Left ventricle myocardium inferior (tissue), 1 donor: ENCODE measurements around the gene TRPM2. TPM values are rescaled to one million over a fixed set of nuclear protein-coding genes. Genes with fewer than 3 reads are reported as not detected.

ENCODE experiments used
- DNase-seq: peaks from one replicate; pipeline ENCODE4 v3.0.0-alpha.2; 2020
- H3K27ac ChIP-seq: fragments of 200-600 bp; replicated peaks from 2 replicates; pipeline ENCODE4 v1.8.0; 2021
- H3K27me3 ChIP-seq: fragments of 200-600 bp; 2 replicates; pipeline ENCODE4 v1.8.0; 2021; ENCODE audit warnings: low read depth
- H3K36me3 ChIP-seq: fragments of 200-600 bp; 2 replicates; pipeline ENCODE4 v1.8.0; 2021
- H3K4me1 ChIP-seq: fragments of 200-600 bp; 2 replicates; pipeline ENCODE4 v1.8.0; 2021
- H3K4me3 ChIP-seq: fragments of 200-600 bp; 2 replicates; pipeline ENCODE4 v1.8.0; 2021; ENCODE audit warnings: mild to moderate bottlenecking, moderate library complexity
- H3K9me3 ChIP-seq: fragments of 200-600 bp; replicated peaks from 2 replicates; pipeline ENCODE4 v1.8.0; 2021
- CTCF ChIP-seq: fragments of 200-600 bp; IDR thresholded peaks from 2 replicates; pipeline ENCODE4 v1.8.0; 2021; ENCODE audit warnings: antibody characterized with exemption, mild to moderate bottlenecking, borderline replicate concordance
- intact Hi-C: fragments of 100-400 bp; cut with micrococcal nuclease; formaldehyde crosslinking; loops from one replicate; pipeline ENCODE4 v1.11.0; 2022
- total RNA-seq: library from RNA; stranded (reverse); fragmentation: NEBNext Ultra II Directional; extraction: Animal tissue kit (Norgen Biotek cat#: 25700); gene quantifications from one replicate; pipeline ENCODE4 v1.2.1, GENCODE V29; 2021
- donor health status: DM: no; HTN: yes; CAD: no; lungs with severe emphysema.

TRPM2 gene
- total RNA-seq, 1 donor from 2014 or later: 1.8 TPM

GRCh38 chr21:44330698-44331097 lies 22.7 kb upstream of the TRPM2 start:
- Histone ChIP-seq H3K27ac (no peak overlapping the region), H3K36me3 (peaks cover 24% of the 10 kb centered on the region), H3K9me3 (no peaks in the 10 kb centered on the region), H3K4me1 (no peaks in the 10 kb centered on the region), H3K27me3 (no peaks in the 10 kb centered on the region), H3K4me3 (no peak overlapping the region)
- intact Hi-C loops: no loop called here
- TF ChIP-seq CTCF: no peak
- no peak for DNase-seq

DNA sequence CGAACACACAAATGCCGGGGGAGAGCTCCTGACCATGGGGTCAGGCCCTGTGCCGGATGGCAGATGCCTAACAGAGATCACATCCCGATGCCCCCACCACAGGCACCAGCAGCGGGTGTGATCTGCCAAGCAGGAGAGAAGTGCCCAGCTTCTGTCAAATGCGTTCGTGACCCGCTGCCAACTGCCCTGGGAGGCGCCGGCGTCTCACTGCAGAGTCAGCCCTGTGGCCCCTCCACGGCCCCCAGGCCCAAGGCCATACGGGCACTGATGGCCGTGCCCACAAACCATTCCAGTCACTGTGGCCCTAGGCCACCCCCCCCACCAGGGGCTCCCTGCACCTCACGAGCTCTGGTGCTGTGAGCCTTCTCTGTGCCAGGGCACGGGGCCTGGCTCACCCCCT lies 22.2 kb upstream of the TRPM2 start:
- no peak for TF ChIP-seq CTCF
- peaks cover 24% of the 10 kb centered on the region for H3K36me3 ChIP-seq
- no peak overlapping the region for H3K4me3 ChIP-seq
- intact Hi-C loops: no loop called here
- DNase-seq: no peak
- no peak overlapping the region for H3K27ac ChIP-seq
- no peaks in the 10 kb centered on the region for H3K27me3 ChIP-seq
- H3K9me3 ChIP-seq: no peaks in the 10 kb centered on the region
- no peaks in the 10 kb centered on the region for H3K4me1 ChIP-seq

GRCh38 chr21:44331650-44332307 lies 21.6 kb upstream of the TRPM2 start:
- peaks cover 23% of the 10 kb centered on the region for H3K36me3 ChIP-seq
- H3K27me3 ChIP-seq: no peaks in the 10 kb centered on the region
- no peaks in the 10 kb centered on the region for H3K9me3 ChIP-seq
- intact Hi-C loops: no loop called here
- no peak overlapping the region for H3K27ac ChIP-seq
- no peaks in the 10 kb centered on the region for H3K4me1 ChIP-seq
- DNase-seq: no peak
- TF ChIP-seq CTCF: no peak
- H3K4me3 ChIP-seq: no peak overlapping the region

DNA sequence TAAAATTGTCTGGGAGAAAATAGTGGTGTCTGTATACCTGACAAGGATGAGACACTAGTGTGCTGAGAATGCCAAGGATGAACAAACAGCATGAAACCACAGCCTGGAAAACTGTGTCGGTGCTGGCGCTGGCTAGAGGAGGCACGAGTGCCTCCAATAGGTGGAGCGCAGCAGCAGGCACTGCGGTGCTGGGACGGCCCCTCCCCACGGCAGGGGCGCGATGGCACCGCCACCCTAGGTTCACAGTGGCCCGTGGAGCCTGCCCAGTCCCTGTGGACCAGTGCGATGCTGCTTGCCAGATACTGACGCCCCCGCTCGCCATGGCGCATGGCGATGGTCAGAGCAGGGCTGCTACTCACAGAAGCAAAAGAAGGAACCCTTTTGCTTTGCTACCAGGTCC lies 21.0 kb upstream of the TRPM2 start:
- H3K36me3 ChIP-seq: peaks cover 17% of the 10 kb centered on the region
- no peaks in the 10 kb centered on the region for H3K4me1 ChIP-seq
- no peak for DNase-seq
- no peaks in the 10 kb centered on the region for H3K27me3 ChIP-seq
- H3K4me3 ChIP-seq: no peak overlapping the region
- H3K27ac ChIP-seq: no peak overlapping the region
- intact Hi-C loops: no loop called here
- no peak for TF ChIP-seq CTCF
- no peaks in the 10 kb centered on the region for H3K9me3 ChIP-seq

GRCh38 chr21:44332965-44333364 lies 20.5 kb upstream of the TRPM2 start:
- Histone ChIP-seq H3K9me3 (no peaks in the 10 kb centered on the region), H3K4me3 (no peak overlapping the region), H3K27me3 (no peaks in the 10 kb centered on the region), H3K27ac (no peak overlapping the region), H3K4me1 (peaks cover 5% of the 10 kb centered on the region), H3K36me3 (peaks cover 17% of the 10 kb centered on the region)
- intact Hi-C loops: no loop called here
- no peak for DNase-seq
- no peak for TF ChIP-seq CTCF
